Right kidney (tissue), 1 donor: Measurements from ENCODE around the gene NAALADL1.
A peak's percentile ranks its signal among the peaks of the same experiment; 100 is the strongest.
"Not testable (repeated sequence)": the region's sequence is repeated elsewhere in the genome, so short reads cannot be mapped to it uniquely, and the experiment has no call there.

ENCODE experiments used
- DNase-seq: peaks from one replicate; pipeline ENCODE4 v3.0.0-alpha.2; 2016

NAALADL1 gene

GRCh38 chr11:65013130-65013887, 45.0 kb downstream of the NAALADL1 start:
- no peak for DNase-seq

DNA sequence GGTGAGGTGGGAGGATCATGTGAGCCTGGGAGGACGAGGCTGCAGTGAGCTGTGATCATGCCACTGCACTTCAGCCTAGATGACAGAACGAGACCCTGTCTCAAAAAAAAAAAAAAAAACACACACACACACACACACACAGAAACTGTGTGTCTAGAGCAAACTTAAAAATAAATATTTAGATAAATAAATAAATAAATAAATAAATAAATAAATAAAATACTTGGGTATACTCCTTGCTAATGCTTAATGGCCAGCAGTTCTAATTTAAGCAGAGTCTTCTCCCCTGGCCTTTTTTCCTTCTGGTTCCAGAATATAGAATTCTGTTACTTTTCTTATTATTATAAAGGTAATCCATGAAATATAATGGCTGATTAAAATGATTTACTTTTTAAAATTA, 49.5 kb downstream of the NAALADL1 start:
- DNase-seq = no peak

GRCh38 chr11:65008016-65008415, 50.3 kb downstream of the NAALADL1 start:
- DNase-seq = no peak

GRCh38 chr11:65003968-65004367, 54.4 kb downstream of the NAALADL1 start:
- not testable (repeated sequence) for DNase-seq

GRCh38 chr11:65003282-65003681, 55.1 kb downstream of the NAALADL1 start:
- DNase-seq = no peak

DNA sequence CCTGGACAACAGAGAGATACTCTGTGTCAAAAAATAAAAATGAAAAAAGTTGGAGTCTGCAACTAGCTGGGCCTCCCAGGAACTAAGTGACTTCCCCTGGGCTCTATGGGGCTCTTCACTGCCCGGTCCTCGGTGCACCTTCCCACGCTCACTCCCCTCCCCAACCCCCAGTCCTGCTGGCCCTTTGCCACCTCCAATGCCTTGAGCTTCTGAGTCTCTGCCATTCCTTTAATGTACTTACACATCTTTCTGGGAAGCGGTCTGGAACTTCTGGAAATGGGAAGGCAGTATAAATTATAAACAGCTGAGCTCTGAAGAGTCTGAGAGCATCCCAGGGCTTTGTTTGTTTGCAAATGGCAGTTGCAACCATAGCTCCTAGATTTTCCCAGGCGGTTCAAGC, 55.6 kb downstream of the NAALADL1 start:
- DNase-seq = no peak

GRCh38 chr11:64999478-64999877, 58.9 kb downstream of the NAALADL1 start:
- DNase-seq = no peak

DNA sequence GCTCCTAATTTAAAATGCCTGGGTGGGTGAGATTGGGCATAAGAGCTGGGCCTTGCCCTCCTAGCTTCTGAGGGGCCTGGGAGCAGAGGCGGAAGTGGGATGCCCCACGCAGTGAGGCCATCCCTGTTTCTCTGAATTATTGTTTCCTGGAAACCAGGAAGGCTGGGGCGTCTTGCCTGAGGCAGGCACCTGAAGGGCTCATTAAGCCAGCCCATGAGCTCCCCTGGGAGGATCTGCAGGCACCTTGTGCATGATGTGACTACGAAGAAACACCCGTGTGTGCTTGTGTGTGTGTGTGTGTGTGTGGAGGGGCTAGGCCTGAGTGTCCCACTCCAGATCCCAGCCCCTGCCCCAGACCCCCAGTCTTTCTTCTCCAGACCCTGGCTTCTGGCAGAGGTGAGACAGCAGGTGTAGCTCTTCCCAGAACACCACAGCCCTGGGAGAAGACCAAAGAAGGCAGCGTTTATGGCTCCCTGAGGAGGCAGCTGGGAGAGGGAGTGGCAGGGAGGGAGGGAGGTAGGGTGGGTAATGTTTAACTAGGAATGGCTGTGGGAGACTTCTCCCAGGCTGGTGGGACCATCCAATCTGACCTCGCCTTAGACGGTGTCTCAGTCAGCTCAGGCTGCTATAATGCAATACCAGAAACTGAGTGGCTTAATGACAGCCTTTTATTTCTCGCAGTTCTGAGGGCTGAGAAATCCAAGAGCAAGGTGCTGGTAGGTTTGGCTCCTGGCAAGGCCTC, 59.5 kb downstream of the NAALADL1 start:
- DNase-seq = peak; percentile 36

DNA sequence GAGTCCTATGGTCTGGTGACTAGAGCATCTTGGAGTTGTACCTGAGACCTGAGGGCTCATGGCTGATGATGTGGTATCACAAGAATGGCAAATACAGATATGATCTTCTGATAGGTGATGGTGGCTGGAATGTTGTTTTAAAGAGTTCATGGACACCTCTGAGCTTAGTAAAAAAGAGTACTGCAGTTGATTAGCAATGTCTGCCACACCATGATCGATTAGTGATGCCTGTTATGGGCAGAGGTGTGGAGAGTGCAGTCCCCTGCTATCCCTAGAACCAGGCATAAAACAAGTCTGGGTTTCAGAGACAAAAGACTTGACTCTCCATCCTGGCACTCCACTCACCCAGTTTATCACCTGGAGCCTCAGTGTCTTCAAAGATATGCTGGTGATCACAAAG, 60.2 kb downstream of the NAALADL1 start:
- no peak for DNase-seq

DNA sequence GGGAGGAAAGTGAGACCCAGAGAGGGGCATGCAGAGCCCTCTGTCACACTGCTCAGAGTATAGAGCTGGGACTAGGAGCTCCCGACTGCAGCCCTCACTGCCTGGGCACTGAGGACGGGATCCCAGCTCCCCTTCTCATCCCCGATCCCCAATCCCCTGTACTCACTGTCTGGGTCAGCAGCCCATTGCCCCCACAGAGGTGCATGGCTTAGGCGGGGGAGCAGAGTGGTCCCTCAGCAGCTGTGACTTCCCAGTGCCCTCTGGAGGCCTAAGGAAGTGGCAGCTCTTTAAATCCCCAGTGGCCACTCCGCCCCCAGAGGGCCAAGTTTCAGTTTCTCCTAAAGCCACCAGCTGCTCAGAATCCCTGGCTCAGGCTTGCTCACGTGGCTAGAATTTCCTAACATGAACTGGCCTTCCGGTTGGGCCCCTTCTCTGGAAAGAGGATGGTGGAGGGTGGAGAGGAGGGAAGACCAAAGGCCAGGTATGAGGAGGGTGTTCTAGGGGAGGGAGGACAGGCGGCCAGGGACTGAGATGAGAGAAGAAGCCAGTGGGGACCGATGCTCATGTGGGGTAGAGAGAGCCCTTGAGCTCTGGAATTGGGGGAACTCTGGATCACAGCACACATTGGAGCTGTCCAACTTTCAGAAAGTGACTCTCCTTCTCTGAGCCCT, 61.5 kb downstream of the NAALADL1 start, which contains the start of gene BATF2:
Gene BATF2 (minus strand): TSS at position 262 of the 671 bp plus-strand sequence. CDS start 57 bp downstream, at position 205.
- DNase-seq = peak; percentile 52

DNA sequence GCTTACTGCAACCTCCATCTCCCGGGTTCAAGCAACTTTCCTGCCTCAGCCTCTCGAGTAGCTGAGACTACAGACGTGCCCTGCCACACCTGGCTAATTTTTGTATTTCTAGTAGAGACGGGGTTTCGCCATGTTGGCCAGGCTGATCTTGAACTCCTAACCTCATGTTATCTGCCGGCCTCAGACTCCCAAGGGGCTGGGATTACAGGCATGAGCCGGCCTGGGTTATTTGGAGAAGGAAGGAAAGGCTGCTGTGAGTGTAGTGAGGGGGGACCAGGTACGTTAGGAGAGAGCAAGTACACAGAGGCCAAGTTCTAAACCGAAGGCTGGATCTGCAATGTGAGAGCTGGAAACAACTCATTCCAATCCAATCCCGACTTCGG, 62.0 kb downstream of the NAALADL1 start:
- DNase-seq = no peak
